AG09319 (cell line): ENCODE data around the gene MTM1.

Experiments
- DNase-seq: peaks from one replicate; pipeline ENCODE4 v3.0.0-alpha.2; 2010; ENCODE audit warnings: low read depth; ENCODE audit errors: extremely low read depth
- TF ChIP-seq, protein P1 (sequence below): IDR thresholded peaks from 2 replicates; pipeline ENCODE4 v1.5.1; 2011; ENCODE audit warnings: low read depth, mild to moderate bottlenecking, inconsistent platforms, low read length, moderate library complexity

The MTM1 gene

DNA sequence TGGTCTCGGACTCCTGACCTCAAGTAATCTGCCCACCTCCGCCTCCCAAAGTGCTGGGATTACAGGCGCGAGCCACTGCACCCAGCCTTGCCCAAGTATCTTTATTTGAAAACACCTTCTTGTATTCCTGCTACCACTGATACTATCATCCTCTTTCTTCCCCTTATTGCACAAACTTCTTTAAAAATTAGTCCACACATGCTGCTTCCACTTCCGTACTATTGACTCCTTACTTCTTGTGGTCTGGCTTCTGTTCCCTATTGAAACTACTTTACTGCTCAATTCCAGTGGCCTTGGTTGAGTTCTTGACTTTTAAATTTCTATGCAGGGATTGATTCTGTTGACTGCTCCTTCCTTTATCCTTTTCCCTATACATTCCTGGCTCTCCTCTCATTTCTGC, 38.8 kb downstream of the MTM1 start:
- no peak for DNase-seq
- TF ChIP-seq, protein P1, sequence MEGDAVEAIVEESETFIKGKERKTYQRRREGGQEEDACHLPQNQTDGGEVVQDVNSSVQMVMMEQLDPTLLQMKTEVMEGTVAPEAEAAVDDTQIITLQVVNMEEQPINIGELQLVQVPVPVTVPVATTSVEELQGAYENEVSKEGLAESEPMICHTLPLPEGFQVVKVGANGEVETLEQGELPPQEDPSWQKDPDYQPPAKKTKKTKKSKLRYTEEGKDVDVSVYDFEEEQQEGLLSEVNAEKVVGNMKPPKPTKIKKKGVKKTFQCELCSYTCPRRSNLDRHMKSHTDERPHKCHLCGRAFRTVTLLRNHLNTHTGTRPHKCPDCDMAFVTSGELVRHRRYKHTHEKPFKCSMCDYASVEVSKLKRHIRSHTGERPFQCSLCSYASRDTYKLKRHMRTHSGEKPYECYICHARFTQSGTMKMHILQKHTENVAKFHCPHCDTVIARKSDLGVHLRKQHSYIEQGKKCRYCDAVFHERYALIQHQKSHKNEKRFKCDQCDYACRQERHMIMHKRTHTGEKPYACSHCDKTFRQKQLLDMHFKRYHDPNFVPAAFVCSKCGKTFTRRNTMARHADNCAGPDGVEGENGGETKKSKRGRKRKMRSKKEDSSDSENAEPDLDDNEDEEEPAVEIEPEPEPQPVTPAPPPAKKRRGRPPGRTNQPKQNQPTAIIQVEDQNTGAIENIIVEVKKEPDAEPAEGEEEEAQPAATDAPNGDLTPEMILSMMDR, result no peak

DNA sequence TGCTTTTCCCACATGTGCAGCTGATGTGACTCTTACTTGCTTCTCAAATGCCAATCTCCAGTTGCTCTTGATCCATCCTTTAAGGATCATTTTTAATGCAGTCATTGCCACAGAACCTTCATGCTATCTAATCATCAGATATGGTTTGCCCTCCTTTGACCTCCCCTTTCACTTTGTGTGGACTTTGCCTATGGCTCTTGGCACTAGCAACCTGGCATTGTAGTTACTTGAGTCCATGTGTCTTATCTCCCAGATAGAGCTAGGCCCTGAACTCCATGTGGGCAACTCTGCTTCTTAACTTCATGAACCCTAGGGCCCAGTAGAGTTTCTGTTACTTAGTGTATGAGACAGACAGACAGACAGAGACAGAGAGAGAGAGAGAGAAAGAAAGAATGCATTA, 41.6 kb downstream of the MTM1 start:
- TF ChIP-seq, protein P1, result no peak
- DNase-seq, result no peak

DNA sequence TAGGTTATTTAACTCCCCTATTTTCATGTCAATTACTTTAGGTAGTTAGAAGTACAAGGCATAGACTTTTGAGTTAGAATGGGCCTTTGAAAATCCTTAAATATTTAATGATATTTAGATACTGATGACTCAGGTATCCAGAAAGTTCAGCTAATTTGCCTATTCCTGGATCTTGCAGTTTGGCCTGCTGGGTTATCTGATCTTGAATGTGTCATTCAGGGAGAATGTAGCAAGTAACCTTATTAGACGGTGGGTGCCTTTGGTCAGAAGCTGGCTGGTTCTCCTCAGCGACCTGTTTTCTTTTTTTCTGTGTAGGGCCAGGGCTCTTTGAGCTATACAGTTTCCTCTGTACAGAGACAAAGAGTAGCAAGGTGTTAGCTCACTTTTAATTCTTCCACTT, 42.0 kb downstream of the MTM1 start:
- DNase-seq, result no peak
- TF ChIP-seq, protein P1, result no peak

DNA sequence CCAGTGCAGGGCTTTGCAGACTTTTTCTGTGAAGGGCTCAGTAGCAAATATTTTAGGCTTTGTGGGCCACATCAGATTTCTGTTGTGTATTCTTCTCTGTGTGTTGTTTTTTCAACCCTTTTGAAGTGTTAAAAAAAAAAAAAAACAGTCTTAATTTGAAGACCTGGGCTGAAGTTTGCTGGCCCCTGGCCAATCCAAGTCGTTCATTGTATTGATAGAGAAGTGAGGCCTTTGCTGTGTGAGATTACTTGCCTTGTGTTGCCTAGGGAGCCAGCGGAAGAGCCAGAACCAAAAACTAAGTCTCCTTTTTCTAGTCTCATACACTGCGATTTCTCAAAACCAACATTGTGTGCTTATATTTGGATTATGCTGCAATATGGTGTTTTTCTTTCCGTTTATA, 46.9 kb downstream of the MTM1 start:
- TF ChIP-seq, protein P1, result no peak
- no peak for DNase-seq

DNA sequence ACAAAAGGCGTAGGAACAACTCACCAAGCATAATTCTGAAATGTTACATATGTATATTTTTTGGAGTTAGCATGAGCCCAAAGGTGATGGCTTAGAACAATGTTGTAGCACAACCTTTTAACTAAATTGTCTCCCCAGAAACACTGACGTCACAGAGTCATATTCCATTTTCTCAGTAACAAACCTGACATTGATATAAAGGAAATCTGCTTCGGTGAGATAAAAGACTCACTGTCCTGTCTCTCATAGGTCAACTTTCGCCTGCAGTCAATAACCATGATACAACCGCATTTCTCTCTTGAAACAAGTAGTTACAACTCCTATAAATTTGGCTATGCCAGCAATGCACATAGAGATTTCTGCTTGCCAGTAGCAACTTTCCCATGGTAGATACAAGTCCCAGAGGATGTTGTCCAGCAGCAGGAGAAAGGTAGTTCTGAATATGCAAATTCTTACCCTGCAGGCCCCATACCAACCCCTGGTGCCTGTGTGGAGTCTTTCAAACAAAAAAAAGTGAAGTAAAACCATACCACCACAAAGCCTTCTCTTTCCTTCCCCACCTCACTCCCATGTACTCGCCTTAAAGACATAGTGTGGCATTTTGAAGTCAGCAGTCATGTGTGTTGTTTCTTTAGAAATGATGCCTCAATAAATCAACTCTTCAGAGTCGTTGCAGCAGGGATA, 47.9 kb downstream of the MTM1 start:
- DNase-seq, result no peak
- TF ChIP-seq, protein P1, result no peak

DNA sequence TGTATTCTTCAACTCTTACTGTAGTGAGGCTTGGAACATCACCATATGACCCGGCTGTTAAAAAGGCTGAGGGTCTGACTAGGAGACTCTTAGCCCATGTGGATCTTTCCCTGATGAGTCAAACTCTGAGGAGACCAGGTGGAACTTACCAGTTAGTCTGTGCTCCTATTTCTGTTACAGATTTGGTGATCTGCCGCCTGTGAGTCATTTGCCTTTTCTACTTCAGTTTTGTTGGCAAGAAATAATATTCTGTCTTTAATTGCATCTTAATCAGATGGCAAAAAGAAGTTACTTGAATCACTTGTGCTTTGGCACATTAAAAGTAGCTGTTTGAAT, 48.4 kb downstream of the MTM1 start:
- TF ChIP-seq, protein P1, result no peak
- DNase-seq, result no peak

DNA sequence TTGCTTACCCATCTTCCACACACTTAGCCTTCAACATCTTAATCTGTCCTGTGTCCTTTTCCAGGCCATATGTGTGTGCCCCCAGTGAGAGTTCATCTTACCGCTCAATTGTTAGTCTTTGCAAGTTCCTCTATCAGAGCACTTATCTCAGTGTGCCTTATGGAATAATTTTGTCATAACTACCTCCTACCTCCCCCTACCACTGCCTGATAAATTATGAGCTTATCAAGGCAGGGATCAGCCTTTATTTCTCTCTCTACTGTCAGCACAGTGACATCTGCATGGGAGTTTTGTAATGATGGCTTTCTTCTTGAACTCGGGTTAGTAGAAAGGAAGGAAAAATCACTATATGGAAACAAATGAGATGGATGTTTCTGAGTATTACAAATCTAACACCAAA, 53.2 kb downstream of the MTM1 start:
- TF ChIP-seq, protein P1, result no peak
- no peak for DNase-seq
